ENCODE measurements around the gene TGM5.

DNA sequence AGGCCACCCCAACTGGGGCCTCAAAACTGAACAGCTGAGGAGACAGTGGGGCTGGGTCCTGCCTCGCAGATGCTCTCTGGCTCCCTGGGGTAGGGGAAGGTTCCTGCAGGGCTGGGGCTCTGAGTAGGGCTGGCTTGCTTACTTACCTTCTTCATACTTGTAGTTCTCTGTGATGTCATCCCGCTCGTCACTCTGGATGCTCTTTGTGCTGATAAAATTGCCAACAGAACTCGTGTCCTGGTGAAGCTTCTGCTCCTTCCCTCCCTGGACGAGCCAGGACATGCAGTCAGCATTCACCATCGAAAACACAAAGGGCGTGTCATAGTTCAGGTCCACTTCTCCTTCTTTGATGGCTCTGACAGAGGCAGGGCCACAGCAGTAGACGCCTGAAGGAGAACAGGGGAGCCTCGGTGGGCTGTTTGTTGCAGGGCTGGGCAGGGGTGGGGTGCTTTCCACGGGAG, 28.0 kb downstream of the TGM5 start:
- no peak for TF ChIP-seq EP300 (IDR thresholded peaks at IDR 0.05)
- TF ChIP-seq, protein P1, sequence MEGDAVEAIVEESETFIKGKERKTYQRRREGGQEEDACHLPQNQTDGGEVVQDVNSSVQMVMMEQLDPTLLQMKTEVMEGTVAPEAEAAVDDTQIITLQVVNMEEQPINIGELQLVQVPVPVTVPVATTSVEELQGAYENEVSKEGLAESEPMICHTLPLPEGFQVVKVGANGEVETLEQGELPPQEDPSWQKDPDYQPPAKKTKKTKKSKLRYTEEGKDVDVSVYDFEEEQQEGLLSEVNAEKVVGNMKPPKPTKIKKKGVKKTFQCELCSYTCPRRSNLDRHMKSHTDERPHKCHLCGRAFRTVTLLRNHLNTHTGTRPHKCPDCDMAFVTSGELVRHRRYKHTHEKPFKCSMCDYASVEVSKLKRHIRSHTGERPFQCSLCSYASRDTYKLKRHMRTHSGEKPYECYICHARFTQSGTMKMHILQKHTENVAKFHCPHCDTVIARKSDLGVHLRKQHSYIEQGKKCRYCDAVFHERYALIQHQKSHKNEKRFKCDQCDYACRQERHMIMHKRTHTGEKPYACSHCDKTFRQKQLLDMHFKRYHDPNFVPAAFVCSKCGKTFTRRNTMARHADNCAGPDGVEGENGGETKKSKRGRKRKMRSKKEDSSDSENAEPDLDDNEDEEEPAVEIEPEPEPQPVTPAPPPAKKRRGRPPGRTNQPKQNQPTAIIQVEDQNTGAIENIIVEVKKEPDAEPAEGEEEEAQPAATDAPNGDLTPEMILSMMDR (IDR thresholded peaks at IDR 0.05) = no peak

Data from suprapubic skin (tissue), 3 donors.